Suprapubic skin (tissue), 3 donors: ENCODE results near the gene PARM1.

Experiments used
- POLR2A ChIP-seq, 2 donors: fragments of 450-650 bp; IDR thresholded peaks; one replicate each; pipeline ENCODE4 v1.6.1; 2017; ENCODE audit warnings: antibody characterized with exemption in 2 of 2, mild to moderate bottlenecking in 2 of 2, moderate library complexity in 2 of 2
- TF ChIP-seq, protein P1 (sequence below), 2 donors: fragments of 200-600 bp in 1 of 2; fragments of 450-650 bp in 1 of 2; sonication (generic) in 1 of 2; IDR thresholded peaks; one replicate each; pipeline ENCODE4 v1.5.1; 2016 to 2019; ENCODE audit warnings: antibody characterized with exemption in 2 of 2, mild to moderate bottlenecking in 1 of 2, moderate library complexity in 1 of 2

DNA sequence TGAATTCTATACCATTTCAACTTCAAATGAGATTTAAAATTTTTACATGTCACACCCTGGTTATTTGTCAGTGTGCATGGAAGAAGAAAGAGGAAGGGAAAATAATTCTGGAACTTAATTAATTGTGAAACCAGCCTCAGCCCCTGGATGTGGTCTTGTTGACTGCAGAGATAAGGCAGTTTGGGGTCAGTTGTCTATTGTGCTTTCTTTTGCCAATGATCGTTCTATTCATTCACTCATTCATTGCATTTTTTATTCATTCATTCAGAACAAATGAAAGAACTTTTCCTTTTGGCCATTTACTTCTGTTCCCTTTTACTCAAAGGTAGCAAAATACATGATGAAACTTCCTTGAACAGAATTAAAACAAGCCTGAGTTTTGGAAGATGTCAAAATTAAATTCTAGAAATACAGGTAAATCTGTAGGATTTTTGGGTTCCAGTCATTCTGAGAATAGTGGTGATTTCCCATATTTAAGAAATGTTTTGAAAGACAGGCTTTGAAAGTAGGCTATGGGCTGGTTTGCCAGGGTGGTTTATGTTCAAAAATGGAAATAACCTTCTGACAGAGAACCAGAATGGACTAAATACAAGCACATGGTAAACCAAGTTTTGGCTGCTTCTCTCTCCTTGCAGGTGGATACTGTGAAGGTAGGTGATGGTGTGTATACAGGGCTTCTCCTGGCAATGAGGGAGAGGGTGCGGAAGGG lies 35.7 kb downstream of the PARM1 start:
- TF ChIP-seq, protein P1, sequence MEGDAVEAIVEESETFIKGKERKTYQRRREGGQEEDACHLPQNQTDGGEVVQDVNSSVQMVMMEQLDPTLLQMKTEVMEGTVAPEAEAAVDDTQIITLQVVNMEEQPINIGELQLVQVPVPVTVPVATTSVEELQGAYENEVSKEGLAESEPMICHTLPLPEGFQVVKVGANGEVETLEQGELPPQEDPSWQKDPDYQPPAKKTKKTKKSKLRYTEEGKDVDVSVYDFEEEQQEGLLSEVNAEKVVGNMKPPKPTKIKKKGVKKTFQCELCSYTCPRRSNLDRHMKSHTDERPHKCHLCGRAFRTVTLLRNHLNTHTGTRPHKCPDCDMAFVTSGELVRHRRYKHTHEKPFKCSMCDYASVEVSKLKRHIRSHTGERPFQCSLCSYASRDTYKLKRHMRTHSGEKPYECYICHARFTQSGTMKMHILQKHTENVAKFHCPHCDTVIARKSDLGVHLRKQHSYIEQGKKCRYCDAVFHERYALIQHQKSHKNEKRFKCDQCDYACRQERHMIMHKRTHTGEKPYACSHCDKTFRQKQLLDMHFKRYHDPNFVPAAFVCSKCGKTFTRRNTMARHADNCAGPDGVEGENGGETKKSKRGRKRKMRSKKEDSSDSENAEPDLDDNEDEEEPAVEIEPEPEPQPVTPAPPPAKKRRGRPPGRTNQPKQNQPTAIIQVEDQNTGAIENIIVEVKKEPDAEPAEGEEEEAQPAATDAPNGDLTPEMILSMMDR (IDR thresholded peaks at IDR 0.05) = no peak
- no peak for TF ChIP-seq POLR2A (IDR thresholded peaks at IDR 0.05)
